DND-41 (cell line): ENCODE measurements around the gene RCBTB1.
"Not testable (repeated sequence)": the region's sequence is repeated elsewhere in the genome, so short reads cannot be mapped to it uniquely, and the experiment has no call there.

Source experiments
- ATAC-seq: fragments of 200-7000 bp; cut with Tn5 transposase; 3 replicates; pipeline ENCODE4 v1.9.1; 2021; ENCODE audit warnings: low read depth; ENCODE audit not compliant: insufficient read depth
- DNase-seq: peaks from one replicate; pipeline ENCODE4 v3.0.0-alpha.2; 2020
- H2AFZ ChIP-seq: 2 replicates; pipeline ENCODE4 v1.6.0; 2012; ENCODE audit warnings: low read depth, low read length
- H3K27ac ChIP-seq: 2 replicates; pipeline ENCODE4 v1.5.1; 2012; ENCODE audit warnings: low read length, inconsistent platforms
- H3K27me3 ChIP-seq: fragments of 200-600 bp; sonication (generic); 2 replicates; pipeline ENCODE4 v1.6.0; 2012; ENCODE audit warnings: low read length, mild to moderate bottlenecking, inconsistent platforms; ENCODE audit not compliant: insufficient read depth, poor library complexity
- H3K36me3 ChIP-seq: 2 replicates; pipeline ENCODE4 v1.5.1; 2012; ENCODE audit warnings: low read length, inconsistent platforms; ENCODE audit not compliant: insufficient read depth
- H3K4me1 ChIP-seq: 2 replicates; pipeline ENCODE4 v1.5.1; 2012; ENCODE audit warnings: mild to moderate bottlenecking, low read length; ENCODE audit not compliant: insufficient read depth
- H3K4me2 ChIP-seq: 2 replicates; pipeline ENCODE4 v1.6.0; 2012; ENCODE audit warnings: mild to moderate bottlenecking, moderate library complexity, low read length, inconsistent platforms; ENCODE audit not compliant: insufficient read depth
- H3K4me3 ChIP-seq, 2 experiments: fragments of 200-600 bp in 1 of 2; shearing (Covaris generic) in 1 of 2; 2 replicates each; pipeline ENCODE4 v1.5.1; 2012 to 2016; ENCODE audit warnings: inconsistent platforms in 2 of 2, low read length in 2 of 2, mild to moderate bottlenecking in 2 of 2, low read depth in 1 of 2, moderate library complexity in 1 of 2
- H3K79me2 ChIP-seq: 2 replicates; pipeline ENCODE4 v1.6.0; 2012; ENCODE audit warnings: low read length, inconsistent platforms; ENCODE audit not compliant: insufficient read depth
- H3K9ac ChIP-seq: 2 replicates; pipeline ENCODE4 v1.6.0; 2012; ENCODE audit warnings: low read depth, mild to moderate bottlenecking, inconsistent platforms, low read length, moderate library complexity
- H3K9me3 ChIP-seq: 2 replicates; pipeline ENCODE4 v1.5.1; 2012; ENCODE audit warnings: low read length, moderate library complexity, mild to moderate bottlenecking, inconsistent platforms; ENCODE audit not compliant: insufficient read depth, severe bottlenecking
- H4K20me1 ChIP-seq: 2 replicates; pipeline ENCODE4 v1.6.0; 2012; ENCODE audit warnings: low read length; ENCODE audit not compliant: insufficient read depth
- EZH2 ChIP-seq: IDR thresholded peaks from 3 replicates; pipeline ENCODE4 v1.6.1; 2012; ENCODE audit warnings: borderline replicate concordance, low read depth, mild to moderate bottlenecking, moderate library complexity, low read length, inconsistent platforms; ENCODE audit not compliant: severe bottlenecking
- TF ChIP-seq, protein P1 (sequence below): IDR thresholded peaks from 2 replicates; pipeline ENCODE4 v1.5.1; 2012; ENCODE audit warnings: borderline replicate concordance, low read length, moderate library complexity, mild to moderate bottlenecking; ENCODE audit not compliant: poor library complexity, severe bottlenecking; ENCODE audit errors: extremely low read depth

RCBTB1 gene

DNA sequence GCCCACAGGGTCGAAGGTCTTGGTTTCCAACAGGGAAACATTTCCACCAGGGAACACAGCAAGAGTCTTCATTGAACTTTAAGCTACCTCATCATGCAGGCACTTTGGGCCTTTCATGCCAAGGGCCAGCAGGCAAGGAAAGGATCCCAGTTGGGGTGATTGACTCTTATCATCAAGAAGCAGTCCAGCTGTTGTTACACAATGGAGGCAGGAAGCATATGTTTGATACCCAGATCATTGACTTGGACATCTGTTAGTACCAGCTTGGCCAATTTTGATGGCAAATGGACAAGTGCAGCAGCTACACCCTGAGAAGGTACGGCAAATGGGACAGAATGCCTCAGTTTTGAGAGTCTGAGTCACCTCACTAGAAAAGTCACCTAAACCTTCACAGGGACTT, 10.9 kb upstream of the RCBTB1 start:
- no peaks in the 10 kb centered on the region for H3K79me2 ChIP-seq
- no peaks in the 10 kb centered on the region for H4K20me1 ChIP-seq
- DNase-seq (no peak), ATAC-seq (no peak)
- TF ChIP-seq EZH2, result no peak
- TF ChIP-seq, protein P1, sequence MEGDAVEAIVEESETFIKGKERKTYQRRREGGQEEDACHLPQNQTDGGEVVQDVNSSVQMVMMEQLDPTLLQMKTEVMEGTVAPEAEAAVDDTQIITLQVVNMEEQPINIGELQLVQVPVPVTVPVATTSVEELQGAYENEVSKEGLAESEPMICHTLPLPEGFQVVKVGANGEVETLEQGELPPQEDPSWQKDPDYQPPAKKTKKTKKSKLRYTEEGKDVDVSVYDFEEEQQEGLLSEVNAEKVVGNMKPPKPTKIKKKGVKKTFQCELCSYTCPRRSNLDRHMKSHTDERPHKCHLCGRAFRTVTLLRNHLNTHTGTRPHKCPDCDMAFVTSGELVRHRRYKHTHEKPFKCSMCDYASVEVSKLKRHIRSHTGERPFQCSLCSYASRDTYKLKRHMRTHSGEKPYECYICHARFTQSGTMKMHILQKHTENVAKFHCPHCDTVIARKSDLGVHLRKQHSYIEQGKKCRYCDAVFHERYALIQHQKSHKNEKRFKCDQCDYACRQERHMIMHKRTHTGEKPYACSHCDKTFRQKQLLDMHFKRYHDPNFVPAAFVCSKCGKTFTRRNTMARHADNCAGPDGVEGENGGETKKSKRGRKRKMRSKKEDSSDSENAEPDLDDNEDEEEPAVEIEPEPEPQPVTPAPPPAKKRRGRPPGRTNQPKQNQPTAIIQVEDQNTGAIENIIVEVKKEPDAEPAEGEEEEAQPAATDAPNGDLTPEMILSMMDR, result no peak
- no peaks in the 10 kb centered on the region for H3K9me3 ChIP-seq
- H3K4me2 ChIP-seq, result no peak overlapping the region
- no peak overlapping the region for H3K4me3 ChIP-seq
- no peaks in the 10 kb centered on the region for H3K27me3 ChIP-seq
- H2AFZ ChIP-seq, result no peak overlapping the region
- no peaks in the 10 kb centered on the region for H3K4me1 ChIP-seq
- H3K9ac ChIP-seq, result no peak overlapping the region
- H3K36me3 ChIP-seq, result no peaks in the 10 kb centered on the region
- no peak overlapping the region for H3K27ac ChIP-seq

DNA sequence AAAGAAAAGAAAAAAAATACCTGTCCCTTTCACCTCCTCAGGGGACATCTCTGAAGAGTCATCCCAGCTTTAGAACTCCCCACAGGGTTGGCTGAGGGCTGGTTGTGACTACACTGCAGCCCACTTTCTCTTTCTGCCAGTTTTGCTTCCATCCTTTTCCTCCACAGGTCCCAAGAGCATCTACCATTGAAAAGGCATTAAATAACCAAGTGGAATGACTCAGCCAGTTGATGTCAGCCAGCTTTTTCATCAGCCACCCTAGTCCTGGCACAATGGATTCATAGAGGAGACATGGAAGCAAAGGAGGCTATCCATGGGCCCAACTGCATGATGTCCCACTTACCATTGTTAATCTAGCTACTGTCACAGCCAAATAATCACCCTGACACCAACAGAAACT, 9.2 kb upstream of the RCBTB1 start:
- no peak overlapping the region for H3K4me2 ChIP-seq
- no peak overlapping the region for H3K4me3 ChIP-seq
- H3K9ac ChIP-seq, result no peak overlapping the region
- H3K9me3 ChIP-seq, result no peaks in the 10 kb centered on the region
- TF ChIP-seq EZH2, result no peak
- TF ChIP-seq, protein P1, result no peak
- H3K36me3 ChIP-seq, result no peaks in the 10 kb centered on the region
- no peak overlapping the region for H3K27ac ChIP-seq
- H2AFZ ChIP-seq, result no peak overlapping the region
- no peak for DNase-seq
- no peaks in the 10 kb centered on the region for H3K27me3 ChIP-seq
- H3K4me1 ChIP-seq, result no peaks in the 10 kb centered on the region
- H4K20me1 ChIP-seq, result no peaks in the 10 kb centered on the region
- no peak for ATAC-seq
- H3K79me2 ChIP-seq, result no peaks in the 10 kb centered on the region

DNA sequence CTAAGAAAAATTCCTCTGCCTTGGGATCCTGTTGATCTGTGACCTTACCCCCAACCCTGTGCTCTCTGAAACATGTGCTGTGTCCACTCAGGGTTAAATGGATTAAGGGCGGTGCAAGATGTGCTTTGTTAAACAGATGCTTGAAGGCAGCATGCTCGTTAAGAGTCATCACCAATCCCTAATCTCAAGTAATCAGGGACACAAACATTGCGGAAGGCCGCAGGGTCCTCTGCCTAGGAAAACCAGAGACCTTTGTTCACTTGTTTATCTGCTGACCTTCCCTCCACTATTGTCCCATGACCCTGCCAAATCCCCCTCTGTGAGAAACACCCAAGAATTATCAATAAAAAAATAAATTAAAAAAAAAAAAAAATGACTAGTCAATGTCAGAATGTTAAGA, 8.5 kb upstream of the RCBTB1 start:
- ATAC-seq, H3K4me1 ChIP-seq, H3K36me3 ChIP-seq, H3K79me2 ChIP-seq, H3K4me2 ChIP-seq, H3K9me3 ChIP-seq, H3K27ac ChIP-seq, H3K9ac ChIP-seq, DNase-seq, H2AFZ ChIP-seq, H4K20me1 ChIP-seq, H3K27me3 ChIP-seq, H3K4me3 ChIP-seq: not testable (repeated sequence)

DNA sequence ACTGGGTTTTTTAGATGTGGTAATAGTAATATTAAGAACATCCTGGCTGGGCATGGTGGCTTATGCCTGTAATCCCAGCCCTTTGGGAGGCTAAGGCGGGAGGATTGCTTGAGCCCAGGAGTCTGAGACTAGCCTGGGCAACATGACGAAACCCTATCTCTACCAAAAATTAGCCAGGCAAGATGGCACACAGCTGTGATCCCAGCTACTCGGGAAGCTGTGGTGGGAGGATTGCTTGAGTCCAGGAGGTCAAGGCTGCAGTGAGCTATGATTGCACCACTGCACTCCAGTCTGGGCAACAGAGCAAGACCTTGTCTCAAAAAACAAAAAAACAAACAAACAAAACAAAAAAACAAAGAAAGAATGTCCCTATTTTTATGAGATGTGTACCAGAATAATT, 5.4 kb upstream of the RCBTB1 start:
- not testable (repeated sequence) for H2AFZ ChIP-seq, H4K20me1 ChIP-seq, H3K79me2 ChIP-seq, H3K36me3 ChIP-seq, H3K4me2 ChIP-seq, ATAC-seq, H3K27ac ChIP-seq, H3K9ac ChIP-seq, H3K4me3 ChIP-seq, H3K4me1 ChIP-seq, DNase-seq, H3K27me3 ChIP-seq, H3K9me3 ChIP-seq
